ENCODE data around the gene LALBA. TPM values are rescaled to one million over a fixed set of nuclear protein-coding genes. Genes with fewer than 3 reads are reported as not detected.
A peak's percentile ranks its signal among the peaks of the same experiment; 100 is the strongest.
"Not testable (repeated sequence)": the region's sequence is repeated elsewhere in the genome, so short reads cannot be mapped to it uniquely, and the experiment has no call there.

Gene LALBA
- total and polyA plus RNA-seq, 9 donors = not detected

DNA sequence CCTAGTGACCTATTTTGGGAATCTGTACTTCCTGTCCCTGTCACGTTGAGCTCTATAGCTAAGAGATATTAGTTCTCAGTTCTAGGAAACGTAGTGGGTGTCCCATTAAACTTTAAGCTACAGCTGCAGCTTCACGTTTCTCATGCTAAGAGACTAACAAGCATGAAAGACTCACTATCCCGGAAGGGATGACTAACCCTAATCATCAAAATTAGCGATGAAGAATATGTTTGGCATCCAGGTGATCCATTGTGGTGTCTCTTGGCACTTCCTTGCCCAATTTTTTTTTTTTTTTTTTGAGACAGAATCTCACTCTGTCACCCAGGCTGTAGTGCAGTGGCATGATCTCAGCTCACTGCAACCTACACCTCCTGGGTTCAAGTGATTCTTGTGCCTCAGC lies 11.0 kb upstream of the LALBA start:
- no peaks in the 10 kb centered on the region for H3K4me1 ChIP-seq (ENCODE audit: control insufficient read depth, insufficient read depth, low read length)
- WGBS (ENCODE audit: insufficient coverage) = 76% methylated on average over 3 of the region's 5 CpGs
- DNase-seq = no peak

DNA sequence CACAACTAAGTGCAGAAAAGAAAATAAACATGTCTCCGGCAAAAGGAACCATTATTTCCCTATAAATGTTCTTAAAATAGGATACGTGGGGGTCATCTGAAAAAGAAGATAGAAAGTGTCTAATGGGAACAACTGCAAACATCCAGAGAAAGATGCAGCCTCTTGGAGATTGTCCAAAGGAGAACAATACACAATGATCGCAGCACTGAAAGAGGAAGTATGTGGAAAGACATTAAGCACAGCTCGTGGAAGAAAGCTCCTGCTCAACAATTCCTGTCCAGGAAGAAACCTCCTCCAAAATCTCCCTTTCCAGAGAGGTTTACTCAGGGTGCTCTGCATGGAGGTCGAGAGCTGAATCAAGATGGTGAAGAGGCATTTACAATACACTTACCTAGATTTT lies 2.5 kb upstream of the LALBA start:
- no peaks in the 10 kb centered on the region for H3K36me3 ChIP-seq (ENCODE audit: control insufficient read depth, insufficient read depth, low read length)
- peak; percentile 25 for DNase-seq
- no peak overlapping the region for H3K27ac ChIP-seq (ENCODE audit: low read length)
- no peak overlapping the region for H3K4me3 ChIP-seq (ENCODE audit: low read length)
- H3K9me3 ChIP-seq (replicated peaks; ENCODE audit: control insufficient read depth, low read depth, low read length) = no peaks in the 10 kb centered on the region
- no peaks in the 10 kb centered on the region for H3K4me1 ChIP-seq (ENCODE audit: control insufficient read depth, insufficient read depth, low read length)
- no peaks in the 10 kb centered on the region for H3K27me3 ChIP-seq (ENCODE audit: control insufficient read depth, insufficient read depth, low read length)
- no CpG with 5 or more reads among the region's 5 CpGs for WGBS (ENCODE audit: insufficient coverage)

More for the DNA sequence above, 11.0 kb upstream of the LALBA start:
- Histone ChIP-seq H3K27ac (ENCODE audit: low read length) (no peak overlapping the region), H3K36me3 (ENCODE audit: control insufficient read depth, insufficient read depth, low read length) (no peaks in the 10 kb centered on the region), H3K4me3 (ENCODE audit: low read length) (no peak overlapping the region), H3K27me3 (ENCODE audit: control insufficient read depth, insufficient read depth, low read length) (no peaks in the 10 kb centered on the region), H3K9me3 (replicated peaks; ENCODE audit: control insufficient read depth, low read depth, low read length) (no peaks in the 10 kb centered on the region)

DNA sequence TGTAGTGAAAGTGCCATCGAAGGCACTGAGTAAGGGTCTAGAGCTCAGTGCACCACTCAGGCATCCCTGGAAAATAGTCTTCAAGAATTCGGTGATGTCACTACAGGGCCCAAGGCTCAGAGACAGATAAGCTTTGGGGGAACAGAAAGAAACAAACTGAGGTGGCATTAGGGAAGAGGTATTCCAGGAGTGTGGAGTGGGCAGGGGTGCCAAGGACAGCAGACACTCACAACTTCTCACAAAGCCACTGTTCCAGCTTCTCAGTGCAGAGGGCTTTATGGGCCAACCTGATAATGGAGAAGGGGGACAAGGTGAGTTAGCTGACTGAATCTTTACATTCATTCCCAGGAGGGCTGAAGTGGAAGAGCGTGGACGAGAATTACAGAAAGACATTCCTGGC lies 2.1 kb downstream of the LALBA start:
- no peaks in the 10 kb centered on the region for H3K27me3 ChIP-seq (ENCODE audit: control insufficient read depth, insufficient read depth, low read length)

GRCh38 chr12:48557919-48558318 lies 11.9 kb downstream of the LALBA start:
- H3K27ac ChIP-seq (ENCODE audit: low read length) = no peak overlapping the region
- DNase-seq = no peak
- no peak overlapping the region for H3K4me3 ChIP-seq (ENCODE audit: low read length)
- no peaks in the 10 kb centered on the region for H3K36me3 ChIP-seq (ENCODE audit: control insufficient read depth, insufficient read depth, low read length)
- H3K9me3 ChIP-seq (replicated peaks; ENCODE audit: control insufficient read depth, low read depth, low read length) = no peaks in the 10 kb centered on the region
- H3K27me3 ChIP-seq (ENCODE audit: control insufficient read depth, insufficient read depth, low read length) = no peaks in the 10 kb centered on the region
- no peaks in the 10 kb centered on the region for H3K4me1 ChIP-seq (ENCODE audit: control insufficient read depth, insufficient read depth, low read length)
- 94% methylated on average over 2 of the region's 4 CpGs for WGBS (ENCODE audit: insufficient coverage)

More for the DNA sequence above, 2.1 kb downstream of the LALBA start:
- H3K9me3 ChIP-seq (replicated peaks; ENCODE audit: control insufficient read depth, low read depth, low read length) = no peaks in the 10 kb centered on the region
- no peak for DNase-seq
- H3K27ac ChIP-seq (ENCODE audit: low read length) = no peak overlapping the region
- H3K4me3 ChIP-seq (ENCODE audit: low read length) = no peak overlapping the region
- no peaks in the 10 kb centered on the region for H3K4me1 ChIP-seq (ENCODE audit: control insufficient read depth, insufficient read depth, low read length)
- no peaks in the 10 kb centered on the region for H3K36me3 ChIP-seq (ENCODE audit: control insufficient read depth, insufficient read depth, low read length)
- 94% methylated on average over 2 of the region's 4 CpGs for WGBS (ENCODE audit: insufficient coverage)

- Histone ChIP-seq H3K27ac (ENCODE audit: low read length) (no peak overlapping the region), H3K4me3 (ENCODE audit: low read length) (no peak overlapping the region), H3K9me3 (replicated peaks; ENCODE audit: control insufficient read depth, low read depth, low read length) (no peaks in the 10 kb centered on the region), H3K4me1 (ENCODE audit: control insufficient read depth, insufficient read depth, low read length) (no peaks in the 10 kb centered on the region), H3K36me3 (ENCODE audit: control insufficient read depth, insufficient read depth, low read length) (no peaks in the 10 kb centered on the region), H3K27me3 (ENCODE audit: control insufficient read depth, insufficient read depth, low read length) (no peaks in the 10 kb centered on the region)
- no peak for DNase-seq
- WGBS (ENCODE audit: insufficient coverage) = 76% methylated on average over 3 of the region's 6 CpGs
Observed at GRCh38 chr12:48556631-48557030, 13.2 kb downstream of the LALBA start.

DNA sequence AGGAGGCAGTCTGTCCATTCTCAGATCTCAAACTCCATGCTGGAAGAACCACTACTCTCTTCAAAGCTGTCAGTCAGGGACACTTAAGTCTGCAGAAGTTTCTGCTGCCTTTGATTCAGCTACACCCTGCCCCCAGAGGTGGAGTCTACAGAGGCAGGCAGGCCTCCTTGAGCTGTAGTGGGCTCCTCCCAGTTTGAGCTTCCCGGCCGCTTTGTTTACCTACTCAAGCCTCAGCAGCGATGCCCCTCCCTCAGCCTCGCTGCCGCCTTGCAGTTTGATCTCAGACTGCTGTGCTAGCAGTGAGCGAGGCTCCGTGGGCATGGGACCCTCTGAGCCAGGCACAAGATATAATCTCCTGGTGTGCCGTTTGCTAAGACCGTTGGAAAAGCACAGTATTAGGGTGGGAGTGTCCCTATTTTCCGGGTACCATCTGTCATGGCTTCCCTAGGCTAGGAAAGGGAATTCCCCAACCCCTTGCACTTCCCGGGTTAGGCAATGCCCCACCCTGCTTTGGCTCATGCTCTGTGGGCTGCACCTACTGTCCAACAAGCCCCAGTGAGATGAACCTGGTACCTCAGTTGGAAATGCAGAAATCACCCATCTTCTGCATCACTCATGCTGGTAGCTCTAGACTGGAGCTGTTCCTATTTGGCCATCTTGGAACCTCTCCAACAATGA lies 16.0 kb downstream of the LALBA start:
- 100% methylated on average over 1 of the region's 11 CpGs for WGBS (ENCODE audit: insufficient coverage)
- not testable (repeated sequence) for H3K27me3 ChIP-seq (ENCODE audit: control insufficient read depth, insufficient read depth, low read length)

DNA sequence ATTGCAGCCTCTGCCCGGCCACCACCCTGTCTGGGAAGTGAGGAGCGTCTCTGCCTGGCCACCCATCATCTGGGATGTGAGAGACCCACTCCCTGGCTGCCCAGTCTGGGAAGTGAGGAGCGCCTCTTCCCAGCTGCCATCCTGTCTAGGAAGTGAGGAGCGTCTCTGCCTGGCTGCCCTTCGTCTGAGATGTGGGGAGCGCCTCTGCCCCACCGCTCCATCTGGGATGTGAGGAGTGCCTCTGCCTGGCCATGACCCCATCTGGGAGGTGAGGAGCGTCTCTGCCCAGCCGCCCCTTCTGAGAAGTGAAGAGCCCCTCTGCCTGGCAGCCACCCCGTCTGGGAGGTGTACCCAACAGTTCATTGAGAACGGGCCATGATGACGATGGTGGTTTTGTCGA lies 18.2 kb downstream of the LALBA start:
- DNase-seq; H3K9me3 ChIP-seq (replicated peaks; ENCODE audit: control insufficient read depth, low read depth, low read length); H3K27ac ChIP-seq (ENCODE audit: low read length); H3K36me3 ChIP-seq (ENCODE audit: control insufficient read depth, insufficient read depth, low read length); H3K4me3 ChIP-seq (ENCODE audit: low read length); H3K27me3 ChIP-seq (ENCODE audit: control insufficient read depth, insufficient read depth, low read length); H3K4me1 ChIP-seq (ENCODE audit: control insufficient read depth, insufficient read depth, low read length): not testable (repeated sequence)
- WGBS (ENCODE audit: insufficient coverage) = 71% methylated on average over 3 of the region's 13 CpGs

More for the DNA sequence above, 16.0 kb downstream of the LALBA start:
- not testable (repeated sequence) for H3K4me3 ChIP-seq (ENCODE audit: low read length); H3K27ac ChIP-seq (ENCODE audit: low read length); DNase-seq; H3K9me3 ChIP-seq (replicated peaks; ENCODE audit: control insufficient read depth, low read depth, low read length); H3K4me1 ChIP-seq (ENCODE audit: control insufficient read depth, insufficient read depth, low read length); H3K36me3 ChIP-seq (ENCODE audit: control insufficient read depth, insufficient read depth, low read length)

- not testable (repeated sequence) for H3K27me3 ChIP-seq (ENCODE audit: control insufficient read depth, insufficient read depth, low read length); H3K4me3 ChIP-seq (ENCODE audit: low read length); H3K27ac ChIP-seq (ENCODE audit: low read length); DNase-seq; H3K9me3 ChIP-seq (replicated peaks; ENCODE audit: control insufficient read depth, low read depth, low read length); H3K36me3 ChIP-seq (ENCODE audit: control insufficient read depth, insufficient read depth, low read length); H3K4me1 ChIP-seq (ENCODE audit: control insufficient read depth, insufficient read depth, low read length)
- no CpG with 5 or more reads among the region's 3 CpGs for WGBS (ENCODE audit: insufficient coverage)
Observed at GRCh38 chr12:48547012-48547411, 22.8 kb downstream of the LALBA start.

DNA sequence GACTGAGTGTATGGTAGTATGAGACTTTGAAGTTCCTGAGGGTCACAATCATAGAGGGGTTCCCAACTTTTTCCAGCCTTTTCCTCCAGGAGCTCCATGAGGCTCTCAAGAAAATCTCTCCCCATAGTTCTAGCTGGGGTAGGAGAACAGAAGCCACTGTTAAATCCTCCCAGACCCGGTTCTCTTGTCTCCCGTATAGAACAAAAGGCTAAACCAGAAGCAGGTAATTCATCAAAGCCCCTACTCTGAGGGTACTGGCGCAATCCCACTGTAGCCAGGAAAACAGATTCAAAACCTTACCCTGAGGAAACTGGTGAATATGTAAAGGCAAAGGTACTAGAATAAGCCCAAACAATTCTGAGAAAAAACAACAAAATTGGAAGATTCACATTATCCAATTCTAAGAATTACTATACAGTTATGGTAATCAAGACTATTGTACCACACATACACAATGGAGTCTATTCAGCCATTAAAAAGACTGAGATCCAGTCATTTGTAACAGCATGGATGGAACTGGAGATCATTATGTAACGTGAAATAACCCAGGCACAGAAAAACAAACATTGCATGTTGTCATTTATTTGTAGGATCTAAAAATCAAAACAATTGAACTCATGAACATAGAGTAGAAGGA lies 23.9 kb downstream of the LALBA start:
- Histone ChIP-seq H3K9me3 (replicated peaks; ENCODE audit: control insufficient read depth, low read depth, low read length) (no peaks in the 10 kb centered on the region), H3K4me1 (ENCODE audit: control insufficient read depth, insufficient read depth, low read length) (no peaks in the 10 kb centered on the region), H3K36me3 (ENCODE audit: control insufficient read depth, insufficient read depth, low read length) (no peaks in the 10 kb centered on the region), H3K4me3 (ENCODE audit: low read length) (no peak overlapping the region), H3K27ac (ENCODE audit: low read length) (no peak overlapping the region), H3K27me3 (ENCODE audit: control insufficient read depth, insufficient read depth, low read length) (no peaks in the 10 kb centered on the region)
- no CpG with 5 or more reads among the region's 4 CpGs for WGBS (ENCODE audit: insufficient coverage)
- no peak for DNase-seq

- H3K4me3 ChIP-seq (ENCODE audit: low read length) = no peak overlapping the region
- 13% methylated on average over 1 of the region's 8 CpGs for whole genome bisulfite sequencing (ENCODE audit: insufficient coverage)
- DNase-seq = peak; percentile 3
- no peaks in the 10 kb centered on the region for H3K4me1 ChIP-seq (ENCODE audit: control insufficient read depth, insufficient read depth, low read length)
- no peak overlapping the region for H3K27ac ChIP-seq (ENCODE audit: low read length)
- no peaks in the 10 kb centered on the region for H3K9me3 ChIP-seq (replicated peaks; ENCODE audit: control insufficient read depth, low read depth, low read length)
- H3K27me3 ChIP-seq (ENCODE audit: control insufficient read depth, insufficient read depth, low read length) = no peaks in the 10 kb centered on the region
- H3K36me3 ChIP-seq (ENCODE audit: control insufficient read depth, insufficient read depth, low read length) = no peaks in the 10 kb centered on the region
Observed at GRCh38 chr12:48542300-48542928, 27.4 kb downstream of the LALBA start.

Data from muscle of leg (tissue), 11 donors.